HL-60/S4 treated with phorbol 12-myristate 13-acetate at 8.2 ng/mL for 4 days and 3 days (cell line): Measurements from ENCODE around the gene MED22.
"Not testable (repeated sequence)": the region's sequence is repeated elsewhere in the genome, so short reads cannot be mapped to it uniquely, and the experiment has no call there.

Source experiments
- in situ Hi-C: fragments of 300-500 bp; cut with MboI; formaldehyde crosslinking; loops from 2 replicates; pipeline ENCODE4 v1.15.0; 2022; ENCODE audit warnings: low sequenced_read_pairs

The MED22 gene

DNA sequence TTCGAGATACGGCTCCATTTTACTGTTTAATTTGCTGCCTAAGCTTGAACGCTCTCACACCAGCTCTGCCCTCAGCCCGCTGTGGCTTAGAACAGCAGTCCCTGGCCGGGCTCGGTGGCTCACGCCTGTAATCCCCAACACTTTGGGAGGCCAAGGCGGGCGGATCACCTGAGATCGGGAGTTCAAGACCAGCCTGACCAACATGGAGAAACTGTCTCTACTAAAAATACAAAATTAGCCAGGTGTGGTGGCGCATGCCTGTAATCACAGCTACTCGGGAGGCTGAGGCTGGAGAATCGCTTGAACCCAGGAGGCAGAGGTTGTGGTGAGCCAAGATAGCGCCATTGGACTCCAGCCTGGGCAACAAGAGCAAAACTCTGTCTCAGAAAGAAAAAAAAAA lies 29.3 kb upstream of the MED22 start:
- in situ Hi-C loops, result not testable (repeated sequence)

DNA sequence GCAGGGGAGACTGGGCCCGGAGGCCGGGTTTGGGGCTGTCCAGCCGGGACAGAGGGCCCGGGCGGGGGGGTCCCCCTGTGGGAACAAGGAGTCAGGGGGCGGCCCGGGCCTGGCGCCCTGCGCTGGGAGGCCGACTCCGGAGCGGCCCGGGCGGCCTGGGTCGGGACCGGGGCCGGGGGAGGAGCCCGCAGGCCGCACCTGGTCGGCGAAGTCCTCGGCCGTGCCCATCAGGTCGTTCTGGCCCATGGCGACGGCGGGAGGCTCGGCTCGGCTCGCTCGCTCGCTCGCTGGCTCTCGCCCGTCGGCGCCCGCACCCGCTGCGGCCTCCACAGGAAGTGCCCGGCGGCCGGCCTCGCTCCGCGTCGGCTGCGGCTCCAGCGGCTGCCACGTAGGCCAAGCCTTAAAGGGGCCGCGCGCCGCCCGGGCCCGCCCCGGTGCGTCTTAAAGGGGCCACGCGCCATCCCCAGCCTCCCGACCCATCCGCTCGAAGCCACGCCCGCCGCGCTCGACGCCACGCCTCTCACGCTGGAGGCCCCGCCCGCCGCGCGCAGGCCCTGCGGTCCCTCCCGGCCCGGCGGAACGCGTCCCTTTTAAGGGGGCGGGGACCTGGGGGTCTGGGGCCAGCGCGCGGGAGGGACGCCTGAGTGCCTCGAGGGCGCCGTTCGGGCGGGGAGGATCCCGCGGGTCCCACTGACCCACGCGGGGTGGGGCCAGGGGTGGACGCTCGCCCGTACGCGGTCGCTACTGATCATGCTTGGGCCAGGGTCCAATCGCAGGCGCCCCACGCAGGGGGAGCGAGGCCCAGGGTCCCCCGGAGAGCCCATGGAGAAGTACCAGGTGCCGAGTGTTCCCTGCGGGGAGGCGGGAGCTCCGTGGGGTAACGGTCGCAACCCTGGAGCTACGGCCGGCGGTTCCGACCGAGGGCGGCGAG lies 28.1 kb upstream of the MED22 start, which contains the start of the genes STKLD1 and SURF4:
TSS of gene STKLD1 (plus strand) at position 643 of the 931 bp plus-strand sequence. CDS start at position 751, 108 bp downstream.
TSS of gene SURF4 (minus strand) at position 337 of the 931 bp plus-strand sequence. CDS start at position 246, 91 bp downstream.
- in situ Hi-C loops, result no loop called here

DNA sequence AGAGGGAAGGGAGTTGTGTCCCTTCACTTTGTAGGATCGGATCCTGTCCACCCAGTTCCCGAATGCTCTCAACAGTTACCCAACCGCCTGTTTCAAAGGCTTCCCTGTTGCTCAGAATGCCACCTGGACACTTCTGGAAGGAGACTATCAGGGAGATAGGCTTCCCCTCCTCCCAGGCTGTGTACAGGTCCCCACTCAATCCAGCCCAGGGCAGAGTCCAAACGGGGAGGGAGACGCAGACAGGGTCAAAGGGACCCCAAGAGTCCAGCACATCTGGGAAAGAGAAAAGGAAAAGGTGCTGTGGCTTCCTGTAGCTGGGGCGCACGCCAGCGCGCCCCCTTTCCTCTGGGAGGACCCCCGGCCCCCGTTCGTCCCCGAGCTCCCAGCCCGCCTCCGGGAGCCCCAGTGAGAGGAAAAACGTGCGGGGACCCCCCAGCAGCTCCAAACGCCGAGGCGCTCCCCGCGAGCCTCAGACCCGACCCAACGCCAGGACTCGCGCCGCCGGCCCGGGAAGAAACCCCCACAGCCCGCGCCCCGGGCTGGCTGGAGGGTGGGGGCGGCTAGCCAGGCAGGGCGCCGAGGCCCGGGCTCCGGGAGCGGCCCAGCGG lies 27.3 kb upstream of the MED22 start:
- in situ Hi-C loops, result no loop called here

DNA sequence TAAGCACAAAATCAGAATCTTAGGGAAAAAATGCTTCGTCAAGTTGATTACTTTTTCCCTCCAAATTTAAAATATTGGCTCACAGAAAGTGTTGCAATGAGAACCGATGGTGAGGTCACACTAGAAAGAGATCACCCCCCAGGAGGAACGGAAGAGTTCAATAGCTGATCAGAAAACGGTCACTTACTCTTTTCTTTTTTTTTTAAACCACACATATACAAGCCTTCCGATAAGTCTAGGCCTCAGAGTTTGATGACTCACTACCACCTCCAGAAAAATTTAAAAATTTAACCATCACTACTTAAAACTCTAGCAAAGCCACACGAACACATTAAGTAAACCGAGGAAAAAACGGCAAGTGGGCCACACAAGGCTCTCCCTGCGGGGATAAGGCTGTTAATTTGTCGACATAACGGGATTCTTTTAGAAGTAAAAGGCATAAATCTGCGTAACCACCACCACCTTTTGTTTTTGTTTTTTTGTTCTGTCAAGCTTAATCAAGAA lies 26.7 kb upstream of the MED22 start:
- in situ Hi-C loops, result no loop called here

DNA sequence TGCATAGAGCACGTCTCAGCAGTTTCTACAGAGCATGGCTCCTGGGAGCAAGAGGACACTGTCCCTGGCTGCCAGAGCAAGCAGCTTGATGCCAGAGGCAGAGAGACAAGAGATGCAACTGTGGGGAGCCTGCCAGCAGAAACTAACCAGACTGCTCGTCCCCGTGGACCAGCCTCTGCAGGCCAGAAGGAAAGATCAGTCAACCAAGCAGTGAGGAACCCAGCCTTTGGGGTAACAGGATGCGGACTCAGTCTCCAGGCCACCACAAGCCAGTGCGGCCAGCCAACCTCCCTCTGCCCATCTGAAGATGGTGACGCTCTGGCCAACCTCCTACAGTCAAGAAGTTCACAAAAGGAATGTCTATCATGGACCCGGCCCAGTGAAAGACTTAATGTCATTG lies 24.2 kb upstream of the MED22 start:
- in situ Hi-C loops, result no loop called here

DNA sequence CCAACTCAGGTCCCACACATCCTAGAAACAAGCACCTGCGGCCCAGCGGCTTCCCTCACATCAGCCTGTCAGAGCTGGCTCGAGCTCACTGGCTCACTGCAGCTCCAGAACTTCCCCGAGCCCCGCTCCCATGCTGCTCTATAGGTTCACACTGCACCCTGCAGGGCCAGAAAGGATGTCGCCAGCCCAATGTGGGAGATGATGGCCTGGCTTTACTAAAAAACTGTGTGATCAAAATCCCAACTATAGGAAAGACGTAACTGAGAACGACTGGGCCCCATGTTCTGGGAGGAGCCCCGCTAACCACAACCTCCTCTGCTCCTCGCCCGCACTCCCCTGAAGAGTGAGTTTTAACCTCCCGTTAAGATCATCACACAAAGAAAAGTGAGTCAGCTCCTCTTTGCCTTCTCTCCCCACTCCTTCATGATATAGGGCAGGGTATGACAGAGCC lies 23.4 kb upstream of the MED22 start:
- in situ Hi-C loops, result no loop called here

DNA sequence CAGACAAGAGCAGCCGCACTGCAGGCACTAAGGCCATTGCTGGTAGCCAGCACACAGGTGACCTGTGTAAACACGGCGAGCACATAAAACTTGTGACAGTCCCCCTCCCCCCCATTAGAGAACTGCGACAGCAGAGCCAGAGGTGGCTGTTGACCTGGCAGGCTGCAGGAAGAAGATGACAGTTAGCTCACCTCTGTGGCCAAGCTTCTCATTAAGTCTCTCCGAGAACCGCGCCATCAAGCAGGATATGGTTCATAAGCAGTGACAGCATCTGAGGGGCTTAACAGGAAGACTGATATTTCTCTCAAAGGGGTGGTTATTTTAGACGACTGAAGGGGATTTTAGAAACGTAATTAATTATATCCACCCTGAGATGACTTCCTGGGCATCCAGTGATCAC lies 22.8 kb upstream of the MED22 start:
- in situ Hi-C loops, result no loop called here

DNA sequence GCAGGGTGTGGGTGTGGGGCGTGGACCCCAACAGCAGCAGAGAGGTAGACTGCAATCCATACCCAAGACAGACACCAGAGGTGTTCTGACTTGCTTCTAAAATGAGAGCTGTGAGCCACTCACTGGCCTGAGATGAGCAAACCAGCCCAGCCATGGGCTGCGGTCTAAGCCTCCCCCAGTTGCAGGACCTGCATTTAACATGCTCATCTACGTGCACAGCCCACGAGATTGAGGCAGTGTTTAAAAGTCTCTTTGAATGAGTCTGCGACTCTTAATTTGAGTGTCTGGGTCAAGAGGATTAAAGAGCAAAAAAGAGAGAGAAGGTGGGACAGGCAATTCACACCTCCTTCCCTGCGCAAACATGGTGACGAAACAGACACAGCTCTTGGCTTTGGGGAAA lies 22.0 kb upstream of the MED22 start:
- in situ Hi-C loops, result no loop called here

DNA sequence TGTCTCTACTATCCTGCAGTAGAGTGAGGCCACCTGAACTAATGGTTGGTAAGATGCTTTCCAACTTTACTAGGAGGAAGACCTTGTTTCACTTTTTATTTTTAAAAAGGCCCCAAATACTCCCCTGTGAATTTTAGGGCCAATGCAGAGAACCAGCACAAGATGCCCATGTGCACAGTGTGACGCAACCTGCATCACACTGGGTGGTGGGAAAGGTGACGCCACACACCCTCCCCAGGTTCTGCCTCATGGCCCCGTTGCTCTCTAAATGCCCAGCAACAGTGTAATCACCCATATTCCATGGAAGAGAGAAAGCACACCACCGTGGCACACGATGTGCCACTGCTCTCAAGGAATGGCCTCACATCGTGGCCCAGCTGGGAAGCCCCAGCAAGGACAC lies 21.5 kb upstream of the MED22 start:
- in situ Hi-C loops, result no loop called here

DNA sequence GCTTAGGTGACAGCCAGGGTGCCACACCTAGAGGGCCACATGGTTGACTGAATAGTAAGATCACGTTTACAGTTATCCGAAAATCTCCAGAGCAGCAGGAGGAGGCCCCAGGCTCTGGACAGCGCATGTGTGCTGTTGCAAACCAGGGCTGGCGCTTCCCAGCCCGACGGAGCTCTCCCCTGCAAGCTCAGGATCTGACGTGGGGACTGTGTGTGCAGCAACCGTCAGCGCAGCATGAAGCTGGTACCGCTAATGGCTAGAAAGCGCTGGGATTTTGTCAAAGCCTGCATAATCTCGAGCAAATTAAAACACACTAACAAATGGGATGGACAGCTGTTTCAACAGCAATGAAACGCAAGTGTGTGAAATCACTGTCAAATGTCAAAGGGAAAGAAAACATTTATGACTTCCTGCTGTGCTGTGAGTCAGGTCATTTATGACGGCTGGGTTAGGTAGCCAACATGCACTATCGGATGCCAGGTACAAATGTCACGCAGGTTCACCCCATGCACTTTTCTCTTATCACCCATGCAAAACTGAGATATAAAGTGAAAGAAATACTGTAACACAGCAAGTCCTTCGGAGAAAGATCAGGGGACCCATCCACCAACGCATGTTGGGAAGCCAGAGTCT lies 20.4 kb upstream of the MED22 start:
- in situ Hi-C loops, result no loop called here

DNA sequence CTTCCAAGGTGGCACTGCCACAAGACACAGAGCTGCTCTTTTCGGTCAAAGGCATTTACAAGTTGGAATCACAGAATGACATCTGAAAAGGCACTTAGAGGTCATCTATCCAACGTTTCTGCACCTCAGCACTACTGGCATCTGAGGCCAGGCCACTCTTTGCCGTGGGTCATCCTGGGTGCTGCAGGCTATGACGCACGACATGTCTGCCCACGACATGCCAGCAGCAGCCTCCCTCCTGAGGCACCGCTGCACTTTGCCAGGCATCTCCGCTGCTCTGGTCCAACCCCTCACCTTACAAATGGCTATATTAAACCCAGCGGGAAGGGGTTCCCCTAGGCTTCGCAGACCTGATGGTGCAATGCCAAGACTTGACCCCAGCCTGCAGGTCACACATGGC lies 19.8 kb upstream of the MED22 start:
- in situ Hi-C loops, result no loop called here

DNA sequence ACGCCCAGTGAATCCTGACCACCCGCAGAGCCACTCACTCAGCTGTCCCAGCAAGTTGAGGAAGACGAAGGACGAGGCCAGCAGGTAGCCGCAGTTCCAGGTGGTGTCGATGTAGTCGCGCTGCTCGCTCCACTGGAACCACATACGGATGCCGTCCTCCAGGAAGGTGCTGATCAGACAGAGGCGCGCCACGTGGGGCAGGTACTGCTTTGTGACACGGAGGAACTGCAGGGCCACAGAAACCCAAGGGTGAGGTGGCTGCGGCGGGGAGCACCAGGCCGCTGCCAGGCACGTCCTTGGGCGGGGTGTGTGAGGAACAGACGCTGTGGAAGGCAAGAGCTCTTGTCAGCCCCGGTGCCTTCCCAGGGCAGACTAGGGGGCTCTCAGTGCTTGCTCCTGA lies 19.3 kb upstream of the MED22 start:
- in situ Hi-C loops, result no loop called here

DNA sequence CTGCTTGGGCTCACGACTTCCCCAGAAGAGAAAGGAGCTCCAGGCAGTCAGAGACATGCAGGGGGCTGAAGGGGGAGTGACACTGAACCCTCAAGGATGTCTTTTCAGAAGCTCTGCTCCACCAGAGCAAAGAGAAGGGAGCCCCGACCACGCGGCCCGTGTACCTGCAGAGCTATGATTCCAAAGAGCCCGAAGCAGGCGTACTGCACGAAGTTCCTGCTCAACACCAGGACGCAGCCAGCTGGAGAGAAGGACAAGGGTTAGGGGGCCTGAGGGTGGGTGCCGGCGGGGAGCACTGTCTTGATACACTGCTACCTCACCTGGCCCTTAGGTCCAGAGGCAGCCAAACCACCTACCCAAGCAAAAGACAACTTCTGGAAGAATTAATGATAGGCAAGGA lies 18.5 kb upstream of the MED22 start:
- in situ Hi-C loops, result no loop called here

DNA sequence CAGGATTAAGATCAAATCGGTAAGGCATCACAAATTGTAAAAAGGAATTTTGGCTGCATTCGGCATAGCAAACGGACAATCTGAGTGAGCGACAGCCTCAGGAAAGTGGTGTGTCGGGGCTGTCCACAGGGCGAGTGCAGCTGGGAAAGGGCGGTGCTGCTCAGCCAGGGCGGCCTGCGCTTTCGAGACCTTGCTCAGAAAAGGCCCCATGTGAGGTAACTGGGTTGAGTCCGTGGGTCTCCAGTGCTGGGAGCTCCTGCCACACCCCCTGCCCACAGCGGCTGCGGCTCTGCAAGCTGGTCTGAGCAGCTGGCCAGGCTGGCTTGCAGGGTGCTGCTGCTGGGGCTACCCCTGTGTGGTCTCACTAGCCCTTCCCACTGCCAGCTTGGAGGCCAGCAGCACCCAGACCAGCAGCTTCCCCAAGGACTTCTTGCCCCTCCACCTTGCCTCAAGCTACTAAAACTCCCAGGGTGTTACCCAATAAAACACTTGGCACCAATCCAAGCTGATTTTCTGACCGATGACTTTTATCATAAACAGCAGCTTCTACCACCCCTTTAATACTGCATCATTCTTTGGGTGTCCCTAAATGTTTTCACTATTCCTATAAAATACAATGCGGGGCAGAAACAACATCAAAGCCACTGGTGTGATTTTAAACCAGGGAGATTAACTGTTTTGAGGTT lies 14.6 kb upstream of the MED22 start:
- in situ Hi-C loops, result no loop called here

DNA sequence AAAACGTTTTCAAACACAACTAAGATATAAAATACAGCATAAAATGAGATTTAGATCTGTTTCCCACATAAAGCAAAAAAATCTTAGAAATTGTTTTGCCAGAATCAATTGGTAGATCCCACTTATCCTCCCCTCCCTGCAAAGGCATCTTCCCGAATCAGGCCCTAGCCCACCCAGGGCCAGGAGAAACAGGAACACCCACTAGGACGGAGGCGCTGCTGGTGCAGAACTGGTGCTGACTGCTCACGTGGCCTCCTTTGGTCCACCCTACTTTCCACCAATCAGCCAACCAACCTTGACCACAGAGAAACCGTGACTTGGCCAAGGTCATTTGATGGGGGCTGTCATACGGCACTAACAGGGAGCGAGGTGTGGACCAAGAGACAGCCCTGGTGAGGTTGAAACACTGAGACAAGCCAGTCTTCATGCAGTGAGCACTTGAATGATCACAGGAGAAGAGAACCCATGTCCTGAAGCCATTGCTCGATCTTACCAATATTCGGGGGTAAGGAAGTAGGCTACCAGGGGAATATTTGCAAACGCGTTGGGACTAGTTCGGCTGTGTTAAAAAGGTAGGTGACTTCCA lies 13.7 kb upstream of the MED22 start:
- in situ Hi-C loops, result no loop called here

DNA sequence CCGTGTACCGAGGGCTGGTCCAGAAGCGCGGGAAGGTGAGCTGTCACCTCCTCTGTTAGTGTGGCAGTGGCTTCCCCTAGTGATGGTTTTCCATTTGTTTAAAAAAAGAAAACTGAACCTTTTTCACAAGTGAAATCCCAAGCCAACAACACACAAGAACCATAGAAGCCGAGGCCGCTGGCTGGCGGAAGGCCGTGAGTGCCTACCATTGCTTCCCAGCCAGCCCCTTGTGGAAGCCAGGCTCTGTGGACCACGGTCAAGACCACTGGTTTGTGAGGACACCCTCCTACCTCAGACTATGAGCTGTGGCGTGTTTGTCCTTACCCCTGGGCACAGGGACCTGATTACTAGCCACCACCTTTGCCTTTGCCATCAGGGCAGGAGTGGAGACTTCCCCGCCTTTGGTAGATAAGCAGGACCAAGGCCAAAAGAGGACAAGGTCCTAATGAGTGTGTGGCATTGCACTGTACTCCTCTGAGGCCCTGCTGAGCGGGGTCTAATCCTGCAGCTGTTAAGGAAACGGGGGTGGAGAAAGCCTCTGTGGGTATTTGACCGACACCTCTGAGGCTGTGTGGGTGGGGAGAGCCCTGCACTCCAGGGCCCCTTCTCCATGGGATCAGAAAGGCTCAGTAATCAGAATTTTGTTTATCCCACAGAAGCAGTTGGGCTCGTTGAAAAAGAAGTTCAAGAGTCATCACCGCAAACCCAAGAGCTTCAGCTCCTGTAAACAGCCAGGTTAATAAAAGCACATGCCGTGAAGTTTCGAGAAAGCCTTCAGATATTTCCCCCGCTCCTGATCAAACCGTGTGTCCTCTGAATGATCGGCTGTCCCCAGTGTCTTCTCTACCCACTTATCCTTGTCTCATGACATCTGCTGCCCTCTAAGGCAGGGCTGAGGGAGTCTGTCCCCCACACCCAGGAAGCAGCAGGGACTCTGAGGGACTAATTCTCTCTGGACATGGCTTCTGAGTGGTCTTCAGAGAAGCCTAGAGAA lies 12.8 kb upstream of the MED22 start:
- in situ Hi-C loops, result no loop called here

DNA sequence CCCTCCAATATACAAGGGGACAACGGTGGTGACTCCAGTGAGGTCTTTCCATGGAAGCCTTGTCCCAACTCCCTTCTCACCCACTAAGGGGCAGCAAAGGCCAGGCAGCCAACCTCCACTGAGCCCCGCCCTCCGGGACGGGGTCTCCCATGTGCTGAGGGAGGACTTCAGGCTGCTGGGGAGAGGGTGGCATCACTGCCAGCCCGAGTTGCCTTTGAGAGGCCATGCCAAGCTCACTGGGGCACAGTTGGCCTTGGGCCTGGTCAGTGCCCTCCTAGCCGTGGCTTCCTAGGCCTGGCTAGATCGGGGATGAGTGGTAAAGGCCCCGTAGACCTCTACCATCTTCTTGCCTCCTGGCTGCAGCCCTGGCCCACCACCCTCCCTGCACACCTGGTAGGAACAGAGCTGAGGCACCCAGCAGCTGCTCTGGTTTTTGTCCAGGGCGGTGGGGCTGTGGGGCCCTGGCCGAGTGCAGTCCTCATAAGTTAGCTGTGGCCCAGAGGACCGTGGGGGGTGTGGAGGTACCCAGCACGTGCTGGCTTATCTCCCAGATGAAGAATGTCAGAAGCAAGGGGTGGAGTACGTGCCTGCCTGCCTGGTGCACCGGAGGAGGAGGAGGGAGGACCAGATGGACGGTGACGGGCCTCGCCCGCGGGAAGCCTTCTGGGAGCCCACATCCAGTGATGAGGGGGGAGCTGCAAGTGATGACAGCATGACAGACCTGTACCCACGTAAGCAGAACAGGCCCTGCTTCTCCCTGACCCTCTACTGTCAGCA lies 11.7 kb upstream of the MED22 start:
- in situ Hi-C loops, result no loop called here

DNA sequence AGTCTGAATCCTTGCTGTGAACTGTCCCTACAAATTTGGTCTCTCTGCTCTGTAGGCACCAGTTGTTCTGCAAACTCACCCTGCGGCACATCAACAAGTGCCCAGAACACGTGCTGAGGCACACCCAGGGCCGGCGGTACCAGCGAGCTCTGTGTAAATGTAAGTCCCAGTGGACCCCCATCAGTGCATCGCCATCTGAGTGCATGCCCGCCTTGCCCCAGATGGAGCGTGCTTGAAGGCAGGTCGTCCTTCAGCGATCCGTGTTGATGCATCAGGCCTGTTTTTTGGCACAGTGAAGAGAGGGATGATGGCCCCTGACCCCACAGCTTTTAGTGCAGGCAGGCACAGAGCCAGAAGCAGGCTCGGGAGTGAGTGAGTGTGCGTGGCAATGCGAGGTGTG lies 9.7 kb upstream of the MED22 start:
- in situ Hi-C loops, result no loop called here
